Measurements from ENCODE around the gene LBR.
"Not testable (repeated sequence)": the region's sequence is repeated elsewhere in the genome, so short reads cannot be mapped to it uniquely, and the experiment has no call there.

GRCh38 chr1:225473676-225474438 is 46.0 kb upstream of the LBR start:
- not testable (repeated sequence) for TF ChIP-seq CTCF, POLR2A, EP300 (IDR thresholded peaks at IDR 0.05)
